Transverse colon (tissue), 4 donors: Measurements from ENCODE around the gene NCOA5.

ENCODE experiments used
- EP300 ChIP-seq: sonication (generic); formaldehyde crosslinking; IDR thresholded peaks from one replicate; pipeline ENCODE4 v1.6.1; 2017; ENCODE audit warnings: antibody characterized with exemption, low read depth
- POLR2A ChIP-seq: fragments of 450-650 bp; IDR thresholded peaks from one replicate; pipeline ENCODE4 v1.6.1; 2016; ENCODE audit warnings: antibody characterized with exemption, mild to moderate bottlenecking, moderate library complexity
- POLR2AphosphoS5 ChIP-seq, 3 donors: sonication (generic); formaldehyde crosslinking; IDR thresholded peaks; one replicate each; pipeline ENCODE4 v1.6.1; 2016; ENCODE audit warnings: antibody characterized with exemption in 3 of 3
- TF ChIP-seq, protein P1 (sequence below), 5 experiments: fragments of 200-600 bp in 3 of 5; fragments of 450-650 bp in 2 of 5; sonication (generic) in 3 of 5; IDR thresholded peaks; 1 replicate in 2 of 5; 2 replicates in 3 of 5; pipeline ENCODE4 v1.5.1; 2016 to 2017; ENCODE audit warnings: antibody characterized with exemption in 5 of 5, inconsistent platforms in 3 of 5, mild to moderate bottlenecking in 2 of 5, moderate library complexity in 1 of 5

DNA sequence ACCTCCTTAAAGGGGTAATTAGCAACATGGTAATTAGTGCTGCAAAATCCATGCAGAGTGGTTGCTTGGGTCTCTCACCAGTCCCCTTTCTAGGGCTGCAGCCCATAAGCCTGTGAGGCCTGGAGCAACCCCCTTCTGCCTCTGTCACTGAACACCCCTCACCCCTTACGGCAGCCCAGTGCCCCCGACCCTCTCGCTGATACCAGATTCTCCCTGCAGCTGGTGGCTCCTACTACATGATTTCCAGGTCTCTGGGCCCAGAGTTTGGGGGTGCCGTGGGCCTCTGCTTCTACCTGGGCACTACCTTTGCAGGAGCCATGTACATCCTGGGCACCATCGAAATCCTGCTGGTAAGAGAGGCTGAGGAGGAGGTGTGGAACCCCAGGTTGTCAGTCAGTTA is 52.7 kb downstream of the NCOA5 start:
- TF ChIP-seq POLR2A (no peak), EP300 (no peak), POLR2AphosphoS5 (IDR thresholded peaks at IDR 0.05) (no peak)
- TF ChIP-seq, protein P1, sequence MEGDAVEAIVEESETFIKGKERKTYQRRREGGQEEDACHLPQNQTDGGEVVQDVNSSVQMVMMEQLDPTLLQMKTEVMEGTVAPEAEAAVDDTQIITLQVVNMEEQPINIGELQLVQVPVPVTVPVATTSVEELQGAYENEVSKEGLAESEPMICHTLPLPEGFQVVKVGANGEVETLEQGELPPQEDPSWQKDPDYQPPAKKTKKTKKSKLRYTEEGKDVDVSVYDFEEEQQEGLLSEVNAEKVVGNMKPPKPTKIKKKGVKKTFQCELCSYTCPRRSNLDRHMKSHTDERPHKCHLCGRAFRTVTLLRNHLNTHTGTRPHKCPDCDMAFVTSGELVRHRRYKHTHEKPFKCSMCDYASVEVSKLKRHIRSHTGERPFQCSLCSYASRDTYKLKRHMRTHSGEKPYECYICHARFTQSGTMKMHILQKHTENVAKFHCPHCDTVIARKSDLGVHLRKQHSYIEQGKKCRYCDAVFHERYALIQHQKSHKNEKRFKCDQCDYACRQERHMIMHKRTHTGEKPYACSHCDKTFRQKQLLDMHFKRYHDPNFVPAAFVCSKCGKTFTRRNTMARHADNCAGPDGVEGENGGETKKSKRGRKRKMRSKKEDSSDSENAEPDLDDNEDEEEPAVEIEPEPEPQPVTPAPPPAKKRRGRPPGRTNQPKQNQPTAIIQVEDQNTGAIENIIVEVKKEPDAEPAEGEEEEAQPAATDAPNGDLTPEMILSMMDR (IDR thresholded peaks at IDR 0.05): no peak
